ENCODE data around the gene PDXK.

PDXK gene

DNA sequence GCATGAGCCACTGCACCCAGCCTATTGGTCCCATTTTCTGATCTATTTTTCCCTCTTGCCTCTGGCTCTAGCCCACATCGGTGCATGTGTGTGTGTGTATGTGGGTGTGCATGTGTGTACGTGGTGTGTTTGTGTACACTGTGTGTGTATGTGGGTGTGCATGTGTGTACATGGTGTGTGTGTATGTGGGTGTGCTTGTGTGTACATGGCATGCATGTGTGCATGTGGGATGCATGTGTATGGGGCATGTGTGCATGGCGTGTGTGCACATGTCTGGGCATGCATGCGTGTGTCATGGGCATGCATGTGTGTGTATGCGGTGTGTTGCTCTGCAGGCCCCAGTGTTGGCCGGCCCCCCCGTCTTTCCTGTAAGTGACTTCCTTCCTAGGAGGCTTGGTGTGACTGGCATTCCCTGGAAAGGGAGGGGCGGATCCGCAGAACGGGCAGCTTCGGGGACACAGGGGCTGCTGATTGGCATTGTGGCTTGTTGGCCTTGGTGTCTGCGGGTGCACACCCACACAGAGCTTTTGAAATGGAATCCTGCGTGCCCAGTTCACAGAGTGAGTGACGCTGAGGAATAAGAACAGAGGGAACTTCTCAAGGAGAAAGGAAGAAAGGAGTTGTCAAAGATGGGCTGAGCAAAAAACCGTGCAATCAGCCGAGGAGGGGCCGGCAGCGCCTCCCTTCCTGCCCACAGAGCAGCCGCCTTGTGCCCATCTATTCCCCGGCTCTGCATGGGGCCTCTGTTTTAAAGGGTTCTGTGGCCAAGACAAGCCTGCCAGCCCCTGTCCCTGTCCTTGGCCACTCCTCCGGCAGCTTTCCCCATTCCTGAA lies 8.0 kb downstream of the PDXK start:
- DNase-seq = no peak

DNA sequence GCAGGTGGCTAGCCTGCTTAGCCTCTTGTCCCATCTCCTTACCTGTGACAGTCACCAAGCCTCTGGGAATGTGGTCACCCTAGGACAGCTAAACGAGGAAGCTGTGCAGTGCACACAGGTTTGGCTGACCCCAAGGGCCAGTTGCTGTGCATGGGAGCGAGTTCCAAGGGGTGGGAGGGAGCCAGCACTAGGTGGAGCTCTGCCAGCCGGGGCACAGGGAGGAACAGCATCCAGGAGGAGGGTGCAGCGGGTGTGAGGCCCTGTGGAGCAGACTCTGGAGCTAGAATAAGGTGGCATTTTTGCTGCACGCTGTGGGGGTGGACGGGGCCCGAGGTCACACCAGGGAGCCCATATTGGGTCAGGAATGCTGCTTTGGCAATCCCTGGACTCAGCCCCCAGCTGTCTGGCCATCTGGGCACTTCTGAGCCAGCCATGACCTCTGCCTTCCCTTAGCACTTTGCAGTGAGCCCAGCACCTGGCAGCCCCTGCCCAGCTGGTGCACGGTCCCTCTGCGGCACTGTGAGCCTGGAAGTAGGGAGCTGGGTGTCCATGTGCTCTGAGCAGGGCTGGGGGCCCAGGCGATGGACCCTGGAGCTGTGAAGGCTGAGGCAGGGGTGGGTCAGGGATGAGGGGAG lies 8.7 kb downstream of the PDXK start:
- peak; percentile 68 for DNase-seq

DNA sequence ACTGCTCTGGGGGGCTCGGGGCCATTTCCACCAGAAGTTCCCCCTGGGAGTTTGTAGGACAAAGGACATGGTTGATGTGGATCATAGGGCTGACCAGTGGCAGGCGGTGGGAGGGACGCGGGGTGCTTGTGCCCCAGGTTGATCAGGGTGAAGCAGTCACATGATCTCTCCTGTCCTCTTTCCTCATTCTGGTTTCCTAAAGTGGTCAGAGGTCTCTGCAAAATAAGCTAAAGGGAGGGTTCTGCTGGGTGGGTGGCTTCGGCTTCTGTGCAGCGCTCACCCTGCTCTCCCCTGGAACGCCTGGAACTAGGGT lies 9.2 kb downstream of the PDXK start:
- no peak for DNase-seq

DNA sequence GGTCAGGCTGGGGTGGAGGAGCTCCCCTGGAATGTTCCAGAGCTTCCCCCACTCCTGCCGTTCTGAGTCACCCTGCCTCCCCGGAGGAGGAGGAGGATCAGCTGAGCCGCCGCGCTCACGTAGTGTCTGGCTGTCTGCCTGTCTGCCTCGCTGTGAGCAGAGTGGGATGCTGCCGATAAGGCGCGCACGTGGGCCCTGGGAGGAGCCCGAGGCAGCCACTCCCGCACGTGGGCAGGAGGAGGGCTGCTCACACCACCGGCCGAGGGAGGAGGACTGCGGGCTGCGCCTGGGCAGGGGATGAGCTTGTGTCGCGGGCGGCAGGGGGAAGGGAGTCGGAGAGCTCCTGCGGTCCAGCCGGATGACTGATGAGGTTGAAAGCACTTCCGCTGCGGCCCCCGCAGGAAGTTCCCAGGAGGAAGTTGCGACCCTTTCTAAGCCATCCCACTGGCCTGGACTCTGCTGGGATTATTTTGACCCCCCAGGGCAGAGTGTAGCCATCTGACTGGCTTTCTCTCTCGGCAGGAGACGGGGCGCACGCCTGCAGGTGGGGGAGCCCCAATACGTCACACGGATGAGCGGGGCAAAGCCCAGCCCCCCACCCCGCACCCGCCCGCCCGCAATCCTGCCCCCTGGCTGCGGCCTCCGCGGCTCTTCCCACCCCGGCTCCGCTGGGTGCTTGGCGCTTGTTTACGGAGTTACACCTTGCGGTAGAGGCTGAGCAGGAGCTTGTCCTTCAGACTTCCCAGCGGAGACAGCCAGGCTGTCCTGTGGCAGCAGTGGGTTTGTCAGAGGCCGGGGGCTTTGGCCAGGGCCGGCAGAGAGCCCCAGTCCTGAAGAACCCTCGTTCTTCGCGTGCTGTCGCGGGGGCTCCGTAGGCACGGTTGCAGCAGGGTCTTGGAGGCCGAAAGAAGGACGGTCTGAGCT lies 9.8 kb downstream of the PDXK start:
- DNase-seq = peak; percentile 94

DNA sequence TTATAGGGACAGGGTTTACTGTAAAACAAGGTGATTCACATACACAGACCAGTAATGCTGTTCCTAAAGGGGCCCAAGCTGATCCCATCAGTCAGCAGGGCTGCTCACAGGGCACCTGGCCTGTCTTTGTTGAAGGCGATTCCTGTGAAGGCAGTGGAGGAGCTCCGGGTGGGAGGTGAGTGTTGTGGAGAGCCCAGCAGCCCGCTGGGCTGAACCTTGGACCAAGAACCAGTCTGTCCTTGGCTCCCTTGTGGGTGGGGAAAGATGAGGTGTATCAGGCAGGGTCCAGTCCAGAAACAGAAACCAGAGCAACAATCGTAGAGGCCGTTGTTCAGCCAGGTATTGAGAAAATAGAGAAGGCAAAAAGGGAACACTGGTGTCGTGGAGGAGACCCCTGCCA lies 12.5 kb downstream of the PDXK start:
- no peak for DNase-seq

DNA sequence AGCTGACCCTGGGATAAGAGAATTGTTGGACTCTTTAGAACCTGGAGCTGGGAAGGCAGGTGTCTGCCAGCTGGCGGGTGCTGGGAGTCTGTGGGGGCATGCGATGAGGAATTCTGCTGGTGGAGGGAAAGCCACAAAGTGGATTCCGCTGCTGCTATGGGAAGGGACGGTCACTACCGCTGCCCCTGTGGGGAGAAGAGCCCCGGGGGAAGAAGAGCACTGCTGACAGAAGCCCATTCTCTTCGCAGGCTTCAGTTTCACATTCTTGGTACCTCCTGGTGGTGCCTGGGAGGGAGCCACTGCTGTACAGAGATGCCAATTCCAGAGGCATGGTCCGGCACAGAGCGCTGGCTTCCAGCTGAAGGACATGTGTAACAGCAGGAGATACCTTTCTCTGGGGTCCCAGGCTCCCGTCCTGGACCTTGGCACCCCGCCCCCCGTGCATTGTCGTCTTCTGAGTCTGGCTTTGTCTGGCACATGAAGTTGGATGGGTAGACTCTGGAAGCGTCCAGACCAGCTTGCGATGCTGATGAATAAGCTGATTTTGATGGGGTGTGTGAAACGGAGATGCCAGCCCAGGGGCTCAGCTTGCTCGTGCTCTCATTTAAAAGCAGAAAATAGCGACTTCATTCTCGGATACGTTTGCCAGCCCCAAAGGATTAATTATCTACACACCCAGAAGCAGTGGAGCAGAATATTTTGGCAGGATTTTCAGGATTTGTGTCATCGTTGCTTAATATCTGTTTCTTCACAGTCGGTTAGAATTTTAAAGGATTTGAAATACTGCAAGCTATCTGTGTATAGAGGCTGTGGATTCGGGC lies 13.2 kb downstream of the PDXK start:
- no peak for DNase-seq

DNA sequence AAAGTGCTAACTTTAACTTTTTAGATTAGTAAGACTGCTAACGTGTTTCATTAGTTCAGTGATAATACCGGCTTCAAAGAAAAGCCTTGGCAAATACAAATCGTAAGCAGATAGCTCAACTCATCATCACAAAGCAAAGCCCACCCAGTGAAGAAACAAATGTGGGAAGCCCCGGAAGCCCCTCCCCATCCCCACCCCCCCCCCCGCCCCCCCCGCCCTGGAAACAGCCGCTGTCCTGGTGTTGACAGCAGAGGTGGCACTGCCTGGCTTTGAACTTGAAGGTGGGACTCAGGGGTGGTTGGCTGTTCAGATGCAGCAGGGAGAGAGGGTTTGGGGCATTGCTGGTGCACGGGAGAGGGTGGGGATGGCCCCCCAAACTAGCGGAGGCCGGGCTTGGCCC lies 14.1 kb downstream of the PDXK start:
- DNase-seq = no peak

DNA sequence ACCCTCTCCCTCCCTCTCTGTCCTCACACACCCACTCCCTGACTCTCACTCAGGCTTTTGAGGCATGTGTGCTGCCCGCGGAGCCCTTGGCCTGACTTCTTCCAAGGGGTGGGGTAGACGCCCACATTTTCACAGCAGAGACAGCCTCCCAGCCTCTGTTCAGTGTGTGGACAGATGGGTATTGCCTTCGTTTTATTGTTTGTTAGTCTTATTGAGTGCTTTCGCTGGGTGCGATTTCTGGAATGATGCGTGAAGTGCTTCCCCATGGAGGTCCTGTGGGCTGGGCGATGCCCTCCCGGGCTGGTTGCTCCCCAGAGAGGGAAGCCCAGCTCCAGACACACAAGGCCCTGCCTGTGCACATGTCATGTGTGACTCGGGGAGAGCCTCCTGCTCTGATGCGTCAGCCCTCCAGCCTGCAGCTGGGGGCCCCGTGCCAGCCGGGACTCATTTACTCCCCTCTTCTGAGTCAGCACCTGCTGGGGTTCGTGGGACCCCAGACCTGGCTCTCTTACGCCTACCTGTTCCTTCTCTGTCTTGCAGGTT lies 14.7 kb downstream of the PDXK start:
- no peak for DNase-seq

DNA sequence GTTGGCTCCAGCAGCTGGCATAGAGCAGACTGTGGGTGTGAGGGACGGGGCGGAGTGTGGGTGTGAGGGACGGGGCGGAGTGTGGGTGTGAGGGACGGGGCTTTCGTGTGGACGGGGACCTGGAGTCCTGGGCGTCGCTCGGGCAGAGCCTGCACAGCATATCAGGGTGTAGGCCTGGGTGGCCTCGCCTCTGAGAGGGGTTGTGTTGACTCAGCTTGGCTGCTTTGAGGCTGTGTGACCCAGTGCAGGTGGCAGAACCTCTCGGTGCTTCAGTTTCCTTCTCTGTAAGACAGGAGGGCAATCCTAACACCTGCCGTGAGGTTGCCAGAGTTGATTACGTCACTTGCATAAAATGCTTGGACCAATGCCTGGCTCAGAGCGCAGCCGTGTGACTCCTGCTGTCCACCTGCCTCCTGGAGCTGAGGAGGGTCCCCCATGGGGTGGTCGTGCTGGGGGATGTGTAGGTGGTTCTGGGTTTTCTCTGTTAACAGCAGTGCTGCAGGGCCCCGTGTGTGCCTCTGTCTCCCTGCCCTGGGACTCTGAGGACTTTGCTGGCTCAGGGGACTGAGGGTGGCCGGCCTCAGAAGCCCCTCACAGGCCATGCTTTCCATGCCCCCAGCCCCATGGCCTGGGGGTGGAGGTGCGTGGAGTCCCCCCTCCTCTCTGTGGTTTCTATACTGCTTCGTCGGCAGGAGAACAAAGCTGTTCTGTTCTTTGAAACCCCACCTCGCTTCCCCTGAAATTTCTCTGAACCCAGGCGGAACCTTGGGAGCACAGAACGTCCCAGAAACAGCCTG lies 15.4 kb downstream of the PDXK start:
- DNase-seq = no peak

DNA sequence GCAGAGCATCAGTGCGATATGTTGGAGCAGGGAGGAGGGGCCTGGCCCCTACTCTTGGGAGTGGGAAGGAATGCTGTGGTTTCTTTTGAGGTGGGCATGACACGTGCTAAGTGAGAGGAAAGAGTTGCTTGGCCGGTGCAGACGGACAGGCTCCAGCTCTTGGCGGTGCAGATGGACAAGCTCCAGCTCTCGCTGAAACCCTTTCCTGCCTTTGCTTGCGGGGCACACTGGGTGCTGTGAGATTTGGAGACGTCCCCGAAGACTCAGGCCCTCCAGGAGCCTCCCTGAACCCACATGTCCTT lies 15.9 kb downstream of the PDXK start:
- no peak for DNase-seq

DNA sequence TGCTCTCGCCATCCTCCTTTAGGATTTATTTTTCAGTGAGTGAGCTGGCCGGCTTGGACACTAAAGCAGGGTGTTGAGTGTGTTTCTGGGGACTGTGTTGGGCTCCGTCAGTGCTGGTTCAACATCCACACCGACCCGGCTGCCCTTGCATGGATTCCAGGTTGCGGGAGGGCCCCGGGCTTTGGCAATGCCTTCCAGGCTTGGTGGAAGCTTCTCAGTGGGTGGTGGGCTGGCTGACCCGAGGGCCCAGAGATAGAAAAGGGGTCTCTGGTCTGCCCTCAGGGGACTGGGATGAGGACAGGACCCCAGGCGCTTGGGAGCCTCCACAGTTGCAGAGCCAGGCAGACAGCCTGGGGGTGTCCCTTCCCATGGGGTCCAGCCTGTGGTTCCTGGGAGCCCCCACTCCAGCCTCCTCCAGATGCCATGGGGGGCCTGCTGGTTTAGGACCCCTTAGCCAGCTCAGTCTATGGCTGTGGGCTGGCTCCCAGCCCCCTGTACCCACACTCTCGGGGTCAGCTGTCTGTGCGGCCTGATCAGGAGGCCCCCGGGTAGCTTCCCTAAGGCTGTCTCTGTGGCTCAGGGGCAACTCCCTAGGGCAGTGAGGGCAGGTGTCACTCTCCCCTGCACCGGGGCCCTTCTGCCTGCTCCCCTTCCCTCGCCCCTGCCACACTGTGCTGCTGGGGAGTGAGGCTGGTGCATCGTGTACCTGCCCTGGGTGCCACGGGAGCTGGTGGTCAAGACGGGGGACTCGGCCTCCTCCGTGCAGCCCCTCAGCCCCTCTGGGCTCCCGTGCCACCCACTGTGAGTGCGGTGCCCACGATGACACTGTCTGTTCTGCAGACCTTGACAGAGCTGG lies 16.5 kb downstream of the PDXK start:
- no peak for DNase-seq

DNA sequence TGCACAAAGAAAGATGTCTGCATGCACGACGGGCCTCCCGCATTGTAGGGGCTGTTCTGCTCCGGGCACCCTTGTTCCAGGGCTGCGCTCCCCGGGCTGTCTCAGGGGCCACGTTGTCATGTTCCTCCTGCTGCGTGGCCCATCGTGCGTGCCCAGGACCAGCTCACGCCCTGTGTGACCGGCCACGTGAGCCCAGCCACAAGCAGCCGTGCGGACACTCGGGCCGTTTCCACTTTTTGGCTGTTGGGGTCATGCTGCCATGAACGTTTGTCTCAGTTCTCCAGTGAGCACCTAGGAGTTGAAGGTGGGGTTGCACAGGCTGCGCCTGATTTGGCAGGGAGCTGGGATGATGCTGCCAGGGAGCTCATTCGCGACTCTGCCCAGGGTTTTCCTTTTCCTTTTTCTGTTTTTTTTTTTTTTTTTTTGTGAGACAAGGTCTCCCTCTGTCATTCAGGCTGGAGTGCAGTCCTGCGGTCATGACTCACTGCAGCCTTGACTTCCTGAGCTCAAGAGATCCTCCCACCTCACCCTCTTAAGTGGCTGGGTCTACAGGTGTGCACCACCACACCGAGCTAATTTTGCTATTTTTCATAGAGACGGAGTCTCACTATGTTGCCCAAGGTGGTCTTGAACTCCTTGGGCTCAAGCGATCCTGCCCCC lies 17.4 kb downstream of the PDXK start:
- DNase-seq = no peak

DNA sequence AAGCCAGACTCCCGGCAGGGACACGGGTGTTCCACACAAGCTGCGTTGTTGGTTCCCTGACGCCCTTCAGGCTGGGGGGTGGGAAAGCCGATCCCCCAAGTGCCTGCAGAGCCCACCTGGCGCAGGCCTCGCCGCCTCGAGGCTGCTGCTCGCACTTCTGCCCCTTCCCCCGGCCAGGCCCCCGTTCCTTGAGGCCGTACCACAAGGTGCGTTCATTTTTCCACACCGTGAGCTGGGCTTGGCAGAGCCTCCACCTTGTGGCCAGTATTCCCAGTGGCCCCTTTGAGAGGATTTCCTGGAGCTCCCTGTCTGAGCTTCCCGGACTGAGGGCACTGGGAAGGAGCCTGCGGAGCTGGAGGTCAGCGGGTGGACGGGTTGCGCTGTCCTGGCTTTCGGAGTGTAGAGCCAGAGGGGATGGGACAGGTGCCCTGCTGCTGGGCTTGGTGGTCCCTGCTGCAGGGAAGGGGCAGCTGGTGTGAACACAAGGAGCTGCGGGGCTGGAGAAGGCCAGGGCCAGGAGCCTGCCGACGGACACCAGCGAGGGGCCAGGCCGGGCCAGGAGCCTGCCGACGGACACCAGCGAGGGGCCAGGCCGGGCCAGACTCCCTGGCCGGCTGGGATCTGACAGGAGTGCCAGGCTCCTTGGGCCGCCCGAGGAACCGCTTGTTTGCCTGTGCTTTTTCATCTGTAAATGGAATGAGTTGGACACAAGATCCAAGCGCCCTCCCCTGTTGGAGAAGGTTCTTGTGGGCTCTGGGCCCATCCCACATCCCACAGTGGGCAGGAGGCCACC lies 18.4 kb downstream of the PDXK start:
- no peak for DNase-seq

DNA sequence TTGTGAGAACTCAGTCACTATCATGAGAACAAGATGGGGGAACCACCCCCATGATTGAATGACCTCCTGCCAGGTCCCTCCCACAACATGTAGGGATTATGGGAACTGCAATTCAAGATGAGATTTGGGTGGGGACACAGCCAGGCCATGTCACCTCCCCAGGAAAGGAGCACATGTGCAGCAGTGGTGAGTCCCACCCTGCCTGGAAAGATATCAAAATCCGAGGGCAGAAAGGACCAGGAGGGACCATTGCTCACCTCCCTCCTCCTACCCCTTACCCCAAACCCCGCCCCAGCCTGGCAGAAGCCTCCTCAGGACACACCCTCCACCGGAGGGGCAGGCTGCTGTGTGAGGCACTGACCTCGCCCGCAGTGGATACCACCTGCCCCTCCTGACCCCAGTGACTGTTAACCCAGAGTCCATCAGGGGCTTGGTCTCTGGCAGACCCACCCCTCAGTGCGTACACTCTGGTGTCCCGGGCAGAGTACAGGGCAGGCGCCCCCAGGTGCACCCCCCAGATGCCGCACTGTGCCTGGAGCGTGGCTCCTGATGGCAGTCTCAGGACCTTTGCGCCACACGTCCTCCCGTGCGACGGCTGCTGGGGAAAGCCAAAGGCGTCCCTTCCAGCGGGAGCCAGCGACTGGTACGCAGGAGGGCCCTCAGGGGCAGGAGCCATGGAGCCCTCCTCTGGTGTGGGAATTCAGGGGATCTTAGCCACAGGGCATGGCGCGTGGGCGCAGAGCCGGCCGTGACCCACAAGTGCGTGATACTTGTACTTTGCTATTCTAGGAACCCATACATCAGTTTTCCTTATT lies 20.9 kb downstream of the PDXK start:
- DNase-seq = no peak

DNA sequence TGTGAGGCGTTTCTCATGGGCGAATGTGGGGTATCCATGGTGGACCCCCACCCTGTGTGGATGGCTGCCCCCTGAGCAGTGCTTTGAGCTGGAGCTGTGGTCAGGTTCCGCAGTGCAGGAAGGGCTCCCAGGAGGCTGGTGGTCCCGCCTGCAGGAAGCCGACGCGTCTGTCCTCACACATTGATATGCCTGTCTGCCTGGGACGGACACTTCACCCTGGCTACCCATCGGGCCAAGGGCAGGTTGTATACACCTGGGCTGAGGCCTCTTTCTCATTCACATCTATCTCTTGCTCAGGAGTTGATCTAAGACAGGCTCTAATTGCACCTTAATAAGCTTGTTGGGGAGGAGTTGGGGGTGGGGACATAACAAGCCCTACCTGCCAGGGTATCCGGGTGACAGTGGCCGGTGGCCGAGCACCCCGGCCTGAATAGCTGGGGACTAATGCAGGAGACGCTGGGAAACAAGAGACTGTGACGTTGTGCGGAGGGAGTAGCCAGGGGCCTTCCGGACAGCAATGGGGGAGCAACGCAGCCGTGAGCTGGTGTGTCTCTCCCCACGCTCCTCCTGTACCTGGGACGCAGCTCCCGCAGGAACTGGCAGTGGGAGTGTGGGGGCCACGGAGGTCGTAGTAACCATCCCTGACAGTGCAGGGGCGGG lies 21.7 kb downstream of the PDXK start:
- no peak for DNase-seq

DNA sequence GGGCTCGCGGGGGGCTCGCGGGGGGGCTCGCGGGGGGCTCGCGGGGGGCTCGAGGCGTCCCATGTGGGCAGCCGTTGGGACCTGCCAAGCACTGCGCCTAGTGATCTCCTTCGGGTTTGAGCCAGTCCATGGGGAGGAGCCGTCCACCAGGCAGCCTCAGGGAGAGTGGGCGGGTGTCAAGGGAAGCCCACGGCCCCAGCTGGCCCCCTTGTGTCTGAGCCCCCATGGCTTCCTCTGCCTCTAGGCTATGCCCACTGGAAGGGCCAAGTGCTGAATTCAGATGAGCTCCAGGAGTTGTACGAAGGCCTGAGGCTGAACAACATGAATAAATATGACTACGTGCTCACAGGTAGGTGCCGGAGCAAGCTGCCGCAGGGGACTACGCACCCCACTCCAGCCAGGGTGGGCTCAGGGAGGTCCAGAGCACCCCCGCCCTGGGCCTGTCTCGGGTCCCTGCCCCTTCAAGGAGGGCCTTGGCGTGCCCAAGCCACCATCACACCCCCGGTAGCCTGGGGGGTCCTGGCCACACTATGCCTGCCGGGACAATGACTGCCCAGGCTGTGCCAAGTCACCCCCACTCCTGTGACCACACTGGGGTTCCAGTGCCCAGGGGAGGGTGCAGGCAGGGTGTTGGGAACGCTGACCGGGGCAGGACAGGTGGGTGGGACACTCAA lies 22.6 kb downstream of the PDXK start:
- DNase-seq = no peak

DNA sequence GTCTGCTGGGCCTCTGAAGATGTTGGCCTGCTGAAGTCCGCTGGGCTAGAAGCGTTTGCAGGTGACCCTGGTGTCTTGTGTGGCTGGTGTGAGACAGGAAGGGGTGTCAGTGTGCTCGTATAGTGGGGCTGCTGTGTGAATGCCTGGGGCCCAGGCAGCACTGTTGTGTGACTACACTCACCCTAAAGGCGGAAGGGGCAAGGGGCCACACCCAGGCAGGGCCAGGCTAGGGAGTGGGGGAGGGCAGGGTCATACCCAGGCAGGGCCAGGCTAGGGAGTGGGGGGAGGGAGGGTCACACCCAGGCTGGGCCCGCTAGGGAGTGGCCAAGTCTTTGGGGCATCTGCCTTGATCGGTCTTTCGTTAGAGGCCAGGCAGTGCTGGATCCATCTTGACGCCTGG lies 25.0 kb downstream of the PDXK start:
- no peak for DNase-seq

All from NCI-H69 (cell line).